ENCODE results near the gene OR5A1. TPM values are rescaled to one million over a fixed set of nuclear protein-coding genes. Genes with fewer than 3 reads are reported as not detected.

The OR5A1 gene
- total RNA-seq: not detected
- not detected for total RNA-seq (2013)

DNA sequence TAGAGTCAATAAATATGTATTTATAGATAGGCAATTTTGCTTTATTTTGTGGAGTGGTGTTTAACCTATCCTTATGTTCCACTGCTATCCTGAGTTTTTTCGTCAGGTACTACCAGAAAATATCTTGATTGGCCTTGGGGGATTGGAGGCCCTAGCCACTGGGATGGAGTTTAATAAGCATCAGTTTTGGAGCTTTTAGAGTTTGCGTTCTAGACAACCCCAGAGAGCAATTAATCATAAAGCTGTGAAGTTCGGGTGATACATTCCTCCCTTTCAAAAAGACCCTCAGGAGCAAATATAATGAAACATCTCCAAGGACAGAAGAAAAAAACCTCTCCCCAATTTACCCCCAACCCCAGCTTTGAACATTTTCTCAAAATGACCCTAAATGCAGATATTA is at the start of gene OR5A1:
Gene OR5A1, plus strand, starts transcription at position 301 of the 400 bp plus-strand sequence. CDS start 6,700 bp downstream, outside the sequence.
- intact Hi-C loops (cut with micrococcal nuclease): no loop called here

GRCh38 chr11:59394186-59394585 is 42.1 kb upstream of the OR5A1 start:
- no peaks in the 10 kb centered on the region for H3K27me3 ChIP-seq (ENCODE audit: control insufficient read depth, insufficient read depth, low read length)
- intact Hi-C loops (cut with micrococcal nuclease): no loop called here
- no peaks in the 10 kb centered on the region for H3K9me3 Mint-ChIP-seq
- TF ChIP-seq, protein P1, sequence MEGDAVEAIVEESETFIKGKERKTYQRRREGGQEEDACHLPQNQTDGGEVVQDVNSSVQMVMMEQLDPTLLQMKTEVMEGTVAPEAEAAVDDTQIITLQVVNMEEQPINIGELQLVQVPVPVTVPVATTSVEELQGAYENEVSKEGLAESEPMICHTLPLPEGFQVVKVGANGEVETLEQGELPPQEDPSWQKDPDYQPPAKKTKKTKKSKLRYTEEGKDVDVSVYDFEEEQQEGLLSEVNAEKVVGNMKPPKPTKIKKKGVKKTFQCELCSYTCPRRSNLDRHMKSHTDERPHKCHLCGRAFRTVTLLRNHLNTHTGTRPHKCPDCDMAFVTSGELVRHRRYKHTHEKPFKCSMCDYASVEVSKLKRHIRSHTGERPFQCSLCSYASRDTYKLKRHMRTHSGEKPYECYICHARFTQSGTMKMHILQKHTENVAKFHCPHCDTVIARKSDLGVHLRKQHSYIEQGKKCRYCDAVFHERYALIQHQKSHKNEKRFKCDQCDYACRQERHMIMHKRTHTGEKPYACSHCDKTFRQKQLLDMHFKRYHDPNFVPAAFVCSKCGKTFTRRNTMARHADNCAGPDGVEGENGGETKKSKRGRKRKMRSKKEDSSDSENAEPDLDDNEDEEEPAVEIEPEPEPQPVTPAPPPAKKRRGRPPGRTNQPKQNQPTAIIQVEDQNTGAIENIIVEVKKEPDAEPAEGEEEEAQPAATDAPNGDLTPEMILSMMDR (IDR thresholded peaks at IDR 0.05): no peak
- no peak overlapping the region for H3K27ac ChIP-seq (ENCODE audit: low read length)
- no peak overlapping the region for H3K4me3 ChIP-seq (ENCODE audit: low read length)
- no peaks in the 10 kb centered on the region for H3K4me1 ChIP-seq (ENCODE audit: control insufficient read depth, insufficient read depth, low read length)
- DNase-seq (no peak), ATAC-seq (no peak)
- H3K4me3 Mint-ChIP-seq: no peak overlapping the region
- H3K27ac Mint-ChIP-seq: no peak overlapping the region
- no peaks in the 10 kb centered on the region for H3K4me1 Mint-ChIP-seq
- peaks cover 0 to 10% of the 10 kb centered on the region in 2 donors for H3K27me3 Mint-ChIP-seq (ENCODE audit: low read depth in 2 of 2)
- no peaks in the 10 kb centered on the region for H3K36me3 Mint-ChIP-seq
- H3K9me3 ChIP-seq (ENCODE audit: control insufficient read depth, insufficient read depth, low read length): no peaks in the 10 kb centered on the region
- no peaks in the 10 kb centered on the region for H3K36me3 ChIP-seq (ENCODE audit: control insufficient read depth, insufficient read depth, low read length)

More for the DNA sequence above, at the start of gene OR5A1:
- Mint-ChIP-seq H3K4me3 (no peak within 1 kb of the TSS), H3K36me3 (no peaks in the 10 kb centered on the region), H3K27ac (no peak within 1 kb of the TSS), H3K27me3 (ENCODE audit: low read depth in 2 of 2) (peaks cover 8 to 18% of the 10 kb centered on the region in 2 donors), H3K4me1 (no peaks in the 10 kb centered on the region), H3K9me3 (no peaks in the 10 kb centered on the region)
- Histone ChIP-seq H3K27me3 (ENCODE audit: control insufficient read depth, insufficient read depth, low read length) (peaks cover 2% of the 10 kb centered on the region), H3K27ac (ENCODE audit: low read length) (no peak within 1 kb of the TSS), H3K9me3 (ENCODE audit: control insufficient read depth, insufficient read depth, low read length) (no peaks in the 10 kb centered on the region), H3K4me1 (ENCODE audit: control insufficient read depth, insufficient read depth, low read length) (no peaks in the 10 kb centered on the region), H3K36me3 (ENCODE audit: control insufficient read depth, insufficient read depth, low read length) (no peaks in the 10 kb centered on the region), H3K4me3 (ENCODE audit: low read length) (no peak within 1 kb of the TSS)
- DNase-seq: no peak
- no peak for ATAC-seq
- TF ChIP-seq, protein P1 (IDR thresholded peaks at IDR 0.05): no peak
- WGBS (ENCODE audit: insufficient coverage): 88% methylated on average over 3 of the region's 3 CpGs

- Histone ChIP-seq H3K36me3 (ENCODE audit: control insufficient read depth, insufficient read depth, low read length) (no peaks in the 10 kb centered on the region), H3K9me3 (ENCODE audit: control insufficient read depth, insufficient read depth, low read length) (no peaks in the 10 kb centered on the region), H3K27me3 (ENCODE audit: control insufficient read depth, insufficient read depth, low read length) (peaks cover 2% of the 10 kb centered on the region), H3K4me1 (ENCODE audit: control insufficient read depth, insufficient read depth, low read length) (no peaks in the 10 kb centered on the region), H3K4me3 (ENCODE audit: low read length) (no peak overlapping the region), H3K27ac (ENCODE audit: low read length) (no peak overlapping the region)
- no peak for ATAC-seq
- Mint-ChIP-seq H3K27ac (no peak overlapping the region), H3K9me3 (peaks cover 4 to 5% of the 10 kb centered on the region in 2 donors), H3K27me3 (ENCODE audit: low read depth in 2 of 2) (peaks cover 0 to 8% of the 10 kb centered on the region in 2 donors), H3K4me1 (no peaks in the 10 kb centered on the region), H3K4me3 (no peak overlapping the region), H3K36me3 (peaks cover 2% of the 10 kb centered on the region)
- TF ChIP-seq, protein P1 (IDR thresholded peaks at IDR 0.05): no peak
- no peak for DNase-seq
- intact Hi-C loops (cut with micrococcal nuclease): no loop called here
- 93% methylated on average over 3 of the region's 3 CpGs for WGBS (ENCODE audit: insufficient coverage)
These were observed 35.6 kb upstream of the OR5A1 start for GRCh38 chr11:59400461-59401261.

GRCh38 chr11:59401262-59401552 is 35.1 kb upstream of the OR5A1 start:
- TF ChIP-seq, protein P1 (IDR thresholded peaks at IDR 0.05): no peak
- H3K27me3 Mint-ChIP-seq (ENCODE audit: low read depth in 2 of 2): peaks cover 0 to 8% of the 10 kb centered on the region in 2 donors
- Histone ChIP-seq H3K4me1 (ENCODE audit: control insufficient read depth, insufficient read depth, low read length) (no peaks in the 10 kb centered on the region), H3K36me3 (ENCODE audit: control insufficient read depth, insufficient read depth, low read length) (no peaks in the 10 kb centered on the region), H3K4me3 (ENCODE audit: low read length) (no peak overlapping the region), H3K9me3 (ENCODE audit: control insufficient read depth, insufficient read depth, low read length) (no peaks in the 10 kb centered on the region), H3K27ac (ENCODE audit: low read length) (no peak overlapping the region), H3K27me3 (ENCODE audit: control insufficient read depth, insufficient read depth, low read length) (peaks cover 2% of the 10 kb centered on the region)
- no peak overlapping the region for H3K4me3 Mint-ChIP-seq
- WGBS (ENCODE audit: insufficient coverage): 83% methylated on average over 2 of the region's 2 CpGs
- DNase-seq (no peak), ATAC-seq (no peak)
- intact Hi-C loops (cut with micrococcal nuclease): no loop called here
- H3K9me3 Mint-ChIP-seq: peaks cover 4 to 5% of the 10 kb centered on the region in 2 donors
- H3K4me1 Mint-ChIP-seq: no peaks in the 10 kb centered on the region
- peaks cover 7% of the 10 kb centered on the region for H3K36me3 Mint-ChIP-seq
- no peak overlapping the region for H3K27ac Mint-ChIP-seq
